ENCODE results near the gene JHY.

Gene JHY

GRCh38 chr11:122951211-122951610 is 68.7 kb downstream of the JHY start:
- DNase-seq, result no peak

GRCh38 chr11:122954455-122954854 is 71.9 kb downstream of the JHY start:
- no peak for DNase-seq

- DNase-seq, result no peak
Measured at GRCh38 chr11:122963961-122964360, 81.4 kb downstream of the JHY start.

GRCh38 chr11:122976061-122976733 is 93.6 kb downstream of the JHY start:
- no peak for DNase-seq

- no peak for DNase-seq
Measured at GRCh38 chr11:122976734-122977469, 94.3 kb downstream of the JHY start.

GRCh38 chr11:122977470-122978298 is 95.1 kb downstream of the JHY start:
- peak in 1 of 4 experiments; percentile 8 for DNase-seq

- DNase-seq, result no peak
Measured at GRCh38 chr11:122978299-122978620, 95.7 kb downstream of the JHY start.

- no peak for DNase-seq
Measured at GRCh38 chr11:122979103-122979814, 96.7 kb downstream of the JHY start.

- no peak for DNase-seq
Measured at GRCh38 chr11:122979815-122980595, 97.4 kb downstream of the JHY start.

GRCh38 chr11:122981388-122982264 is 99.1 kb downstream of the JHY start, which contains the start of gene BSX:
Gene BSX (minus strand): TSS chr11:122981834. CDS start chr11:122981671, 163 bp downstream.
- DNase-seq, result peak; percentile 48 to 76 (median 61)

- peak in 1 of 4 experiments; percentile 7 for DNase-seq
Measured at GRCh38 chr11:122983438-122984185, 101.1 kb downstream of the JHY start.

- DNase-seq, result peak in 3 of 4 experiments; percentile 14 to 46 (median 45)
Measured at GRCh38 chr11:122984186-122985011, 101.8 kb downstream of the JHY start.

- DNase-seq, result no peak
Measured at GRCh38 chr11:122995526-122995925, 113.0 kb downstream of the JHY start.

GRCh38 chr11:122998727-122999366 is 116.3 kb downstream of the JHY start:
- no peak for DNase-seq

- no peak for DNase-seq
Measured at GRCh38 chr11:123000721-123001120, 118.2 kb downstream of the JHY start.

GRCh38 chr11:123006860-123007542 is 124.4 kb downstream of the JHY start:
- no peak for DNase-seq
